ENCODE results near the gene WNT9A. TPM values are rescaled to one million over a fixed set of nuclear protein-coding genes. Genes with fewer than 3 reads are reported as not detected.
"Not testable (repeated sequence)": the region's sequence is repeated elsewhere in the genome, so short reads cannot be mapped to it uniquely, and the experiment has no call there.

Gene WNT9A, protein sequence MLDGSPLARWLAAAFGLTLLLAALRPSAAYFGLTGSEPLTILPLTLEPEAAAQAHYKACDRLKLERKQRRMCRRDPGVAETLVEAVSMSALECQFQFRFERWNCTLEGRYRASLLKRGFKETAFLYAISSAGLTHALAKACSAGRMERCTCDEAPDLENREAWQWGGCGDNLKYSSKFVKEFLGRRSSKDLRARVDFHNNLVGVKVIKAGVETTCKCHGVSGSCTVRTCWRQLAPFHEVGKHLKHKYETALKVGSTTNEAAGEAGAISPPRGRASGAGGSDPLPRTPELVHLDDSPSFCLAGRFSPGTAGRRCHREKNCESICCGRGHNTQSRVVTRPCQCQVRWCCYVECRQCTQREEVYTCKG
- total RNA-seq, result 4.1 and 4.9 TPM in 2 replicates

DNA sequence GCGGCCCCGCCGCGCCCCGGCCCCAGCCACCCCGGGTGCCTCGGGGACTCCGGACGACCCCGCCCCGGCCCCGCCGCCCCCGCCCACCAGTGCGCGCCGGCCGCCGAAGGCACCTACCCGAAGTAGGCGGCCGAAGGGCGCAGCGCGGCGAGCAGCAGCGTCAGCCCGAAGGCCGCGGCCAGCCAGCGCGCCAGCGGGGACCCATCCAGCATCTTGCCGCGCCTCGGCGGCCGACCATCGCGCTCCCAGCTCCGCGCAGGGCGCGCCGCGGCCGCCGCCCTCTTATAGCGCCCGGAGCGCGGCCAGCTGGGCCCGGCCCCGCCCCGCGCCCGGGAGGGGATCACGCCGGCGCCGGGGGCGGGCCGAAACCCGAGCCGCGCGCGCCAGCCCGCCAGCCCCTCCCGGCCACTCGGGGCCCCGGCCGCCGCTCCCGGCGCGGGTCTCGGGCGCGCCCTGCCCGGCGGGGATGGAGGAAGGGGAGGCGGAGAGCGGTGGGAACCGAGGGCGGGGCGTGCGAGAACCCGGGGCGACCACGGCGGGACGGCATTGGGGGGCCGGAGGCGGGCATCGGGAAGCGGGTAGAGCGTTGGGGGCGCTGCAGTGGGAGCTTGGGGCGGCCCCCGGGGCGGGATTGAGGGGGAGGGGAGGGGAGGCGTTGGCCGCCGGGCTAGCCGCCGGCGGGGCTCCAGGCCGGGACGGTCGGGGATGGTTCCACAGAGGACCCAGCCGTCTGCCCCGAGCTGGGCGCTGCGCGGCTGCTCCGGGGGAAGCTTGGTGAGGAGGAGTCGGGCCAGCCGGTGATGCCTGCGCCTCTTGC lies at the start of gene WNT9A:
TSS of gene WNT9A (minus strand) at position 257 of the 817 bp plus-strand sequence. CDS start at position 212, 45 bp downstream.
- DNase-seq (ENCODE audit: low read depth, low spot score), result no peak

DNA sequence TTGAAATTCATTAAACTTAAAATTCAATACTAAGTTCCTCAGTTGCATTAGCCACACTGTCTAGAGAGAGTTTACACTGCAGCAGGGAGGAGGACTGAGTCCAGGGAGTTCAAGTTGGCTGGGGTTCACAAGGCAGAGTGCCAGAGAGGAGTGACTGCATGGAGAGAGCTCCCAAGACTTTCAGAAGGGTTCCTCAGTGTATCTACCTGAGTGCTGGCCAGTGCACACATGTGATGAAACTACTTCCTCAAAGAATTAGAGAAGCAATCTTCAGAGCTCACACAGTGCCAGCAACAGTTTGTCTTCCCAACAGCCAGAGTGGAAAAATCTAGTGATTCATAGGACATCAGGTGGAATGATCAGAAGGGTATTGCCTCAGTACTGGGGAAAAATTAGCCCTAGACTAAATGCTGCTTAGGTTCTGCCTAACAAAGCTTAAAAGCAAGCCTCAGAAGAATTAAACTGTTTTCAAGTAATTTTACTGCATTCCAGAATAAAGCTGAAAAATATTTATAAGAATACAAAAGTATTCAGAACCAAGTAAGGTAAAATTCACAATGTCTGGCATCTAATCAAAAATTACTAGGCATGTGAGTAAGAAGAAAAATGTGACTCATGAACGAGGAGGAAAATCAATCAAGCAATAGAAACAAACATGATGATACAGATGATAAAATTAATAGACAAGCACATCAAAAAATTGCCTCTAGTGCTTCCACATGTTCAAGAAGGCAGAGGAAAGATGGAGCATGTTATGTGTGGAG lies 48.6 kb upstream of the WNT9A start:
- DNase-seq (ENCODE audit: low read depth, low spot score), result no peak

DNA sequence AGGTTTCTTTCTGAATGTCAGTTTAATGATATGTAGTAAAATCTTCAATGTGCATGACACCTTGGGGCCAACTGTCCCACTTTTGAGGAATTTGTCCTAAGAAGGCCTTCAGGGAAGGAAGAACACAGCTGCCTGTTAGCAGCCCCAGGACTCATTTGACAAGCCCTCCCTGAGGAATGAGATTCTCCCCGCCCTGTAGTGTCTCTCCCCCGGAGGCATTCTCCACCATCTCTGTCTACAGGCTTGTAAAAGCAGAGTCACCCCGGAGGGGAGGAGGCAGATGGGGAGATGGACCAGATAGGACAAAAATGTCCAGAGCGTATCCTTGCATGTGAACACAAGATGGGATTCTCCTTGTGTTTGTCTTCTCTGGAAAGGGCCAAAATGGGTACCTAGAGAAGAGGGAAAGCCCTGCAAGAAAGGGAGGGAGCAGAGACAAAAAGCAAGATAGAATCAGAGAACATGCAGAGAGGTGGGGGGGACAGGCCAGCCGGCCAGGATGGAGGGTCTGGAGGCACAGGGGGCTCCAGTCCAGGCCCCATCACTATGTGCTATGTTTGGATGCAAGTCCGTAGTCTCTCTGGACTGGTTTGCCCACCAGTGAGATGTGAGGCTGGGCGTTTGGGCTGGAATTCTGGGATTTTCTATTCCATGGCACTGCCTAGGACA lies 47.0 kb upstream of the WNT9A start:
- no peak for DNase-seq (ENCODE audit: low read depth, low spot score)

DNA sequence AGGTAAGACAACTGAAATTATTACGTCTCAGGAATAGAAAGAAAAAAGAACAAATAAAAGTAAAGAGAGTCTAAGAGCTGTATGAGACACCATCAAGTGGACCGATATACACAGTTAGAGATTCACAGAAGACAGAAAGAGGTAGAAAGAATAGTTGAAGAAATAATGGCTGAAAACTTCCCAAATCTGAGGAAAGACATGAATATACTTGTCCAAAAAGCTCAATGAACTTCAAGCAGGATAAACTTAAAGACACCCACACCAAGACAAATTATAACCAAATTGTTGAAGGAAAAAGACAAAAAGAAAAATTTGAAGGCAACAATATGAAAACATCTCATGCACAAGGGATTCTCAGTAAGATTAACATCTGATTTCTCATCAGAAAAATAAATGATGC lies 39.4 kb upstream of the WNT9A start:
- no peak for DNase-seq (ENCODE audit: low read depth, low spot score)

DNA sequence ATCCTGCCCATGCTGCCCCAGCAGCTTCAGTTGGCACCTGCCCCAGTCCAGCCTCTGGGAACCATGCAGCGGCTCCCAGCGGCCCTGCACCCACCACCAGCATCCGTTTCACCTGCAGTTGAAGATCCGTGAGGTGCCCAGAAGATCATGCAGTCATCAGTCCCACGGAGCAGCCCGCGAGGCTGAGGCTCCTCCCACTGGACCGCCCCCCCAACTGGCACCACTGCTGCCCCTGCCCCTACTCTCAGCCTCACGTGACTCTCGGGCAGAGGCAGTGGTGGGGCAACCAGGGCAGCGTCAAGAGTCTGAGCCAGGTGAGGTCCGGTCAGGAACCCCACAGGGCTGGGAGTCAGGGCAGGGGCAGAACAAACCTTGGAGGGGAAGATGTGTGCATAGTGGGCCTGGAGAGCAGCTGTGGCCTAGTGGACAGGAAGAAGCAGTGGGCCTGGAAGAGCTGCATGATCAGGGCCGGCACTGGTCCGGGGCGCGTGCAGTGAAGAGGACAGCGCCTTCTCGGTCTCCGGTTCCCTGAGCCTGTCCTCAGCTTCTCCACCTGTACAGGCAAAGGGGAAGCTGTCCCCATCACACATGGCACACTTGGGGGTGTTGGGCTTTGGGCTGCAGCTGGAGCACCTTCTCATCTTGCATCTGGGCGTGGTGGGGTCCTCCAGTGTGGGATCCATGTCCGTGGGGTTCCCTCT lies 28.0 kb upstream of the WNT9A start:
- DNase-seq (ENCODE audit: low read depth, low spot score), result not testable (repeated sequence)

DNA sequence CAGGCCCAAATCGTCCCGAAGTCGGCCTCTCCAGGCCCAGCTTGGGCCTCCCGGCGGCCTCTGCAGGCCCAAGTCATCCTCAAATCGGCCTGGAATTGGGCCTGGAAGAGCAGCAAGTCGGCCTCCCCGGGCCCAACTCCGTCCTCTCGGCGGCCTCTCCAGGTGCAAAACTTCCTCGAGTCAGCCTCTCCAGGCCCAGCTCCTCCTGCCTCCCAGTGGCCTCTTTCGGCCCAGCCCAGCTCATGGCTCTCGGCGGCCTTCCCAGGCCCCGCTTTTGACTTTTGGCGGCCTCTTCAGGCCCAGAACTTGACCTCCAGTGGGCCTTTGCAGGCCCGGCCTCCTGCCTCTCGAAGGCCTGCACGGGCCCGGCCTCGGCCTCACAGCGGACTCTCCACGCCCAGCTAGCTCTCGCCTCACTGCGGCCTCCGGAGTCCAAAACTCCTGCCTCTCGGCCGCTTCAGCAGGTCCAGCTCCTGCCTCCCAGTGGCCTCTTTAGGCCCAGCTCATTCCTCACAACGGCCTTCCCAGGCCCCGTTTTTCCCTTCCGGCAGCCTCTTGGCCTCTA lies 26.1 kb upstream of the WNT9A start:
- DNase-seq (ENCODE audit: low read depth, low spot score), result not testable (repeated sequence)

DNA sequence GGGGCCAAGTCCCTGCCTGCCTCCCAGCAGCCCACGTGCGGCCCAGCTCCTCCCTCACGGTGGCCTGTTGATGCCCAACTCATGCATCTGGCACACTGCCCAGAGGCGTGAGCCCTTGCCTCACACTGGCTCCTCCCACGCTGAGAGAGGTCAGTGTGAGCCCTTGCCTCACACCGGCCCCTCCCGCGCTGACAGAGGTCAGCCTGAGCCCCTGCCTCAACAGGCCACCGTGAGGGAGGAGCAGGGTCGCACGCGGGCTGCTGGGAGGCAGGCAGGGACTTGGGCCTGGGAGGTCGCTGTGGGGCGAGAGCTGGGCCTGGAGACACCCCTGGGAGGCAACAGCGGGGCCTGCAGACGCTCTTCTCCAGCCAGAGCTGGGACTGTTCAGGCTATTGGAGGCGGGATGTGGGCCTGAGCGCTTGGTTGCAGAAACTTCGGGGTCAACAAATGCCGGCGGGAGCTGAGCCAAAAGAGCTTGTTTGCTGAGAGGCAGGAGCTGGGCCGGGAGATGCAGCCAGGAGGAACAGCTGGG lies 25.2 kb upstream of the WNT9A start:
- DNase-seq (ENCODE audit: low read depth, low spot score), result not testable (repeated sequence)

DNA sequence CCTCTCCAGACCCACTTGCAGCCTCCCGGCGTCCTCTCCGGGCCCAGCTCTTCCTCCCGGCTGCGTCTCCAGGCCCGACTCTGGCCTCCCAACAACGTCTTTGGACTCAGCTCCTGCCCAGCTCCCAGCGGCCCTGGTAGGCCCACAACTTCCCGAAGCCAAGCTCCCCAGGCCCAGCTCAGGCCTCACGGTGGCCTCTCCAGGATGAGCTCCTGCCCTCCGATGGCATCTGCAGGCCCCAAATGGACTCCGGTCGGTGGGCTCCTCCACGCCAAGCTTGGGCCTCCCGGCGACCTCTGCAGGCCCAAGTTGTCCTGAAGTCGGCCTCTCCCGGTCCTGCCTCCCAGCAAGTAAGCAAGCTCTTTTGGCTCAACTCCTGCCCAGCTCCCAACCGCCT lies 24.5 kb upstream of the WNT9A start:
- DNase-seq (ENCODE audit: low read depth, low spot score), result not testable (repeated sequence)

DNA sequence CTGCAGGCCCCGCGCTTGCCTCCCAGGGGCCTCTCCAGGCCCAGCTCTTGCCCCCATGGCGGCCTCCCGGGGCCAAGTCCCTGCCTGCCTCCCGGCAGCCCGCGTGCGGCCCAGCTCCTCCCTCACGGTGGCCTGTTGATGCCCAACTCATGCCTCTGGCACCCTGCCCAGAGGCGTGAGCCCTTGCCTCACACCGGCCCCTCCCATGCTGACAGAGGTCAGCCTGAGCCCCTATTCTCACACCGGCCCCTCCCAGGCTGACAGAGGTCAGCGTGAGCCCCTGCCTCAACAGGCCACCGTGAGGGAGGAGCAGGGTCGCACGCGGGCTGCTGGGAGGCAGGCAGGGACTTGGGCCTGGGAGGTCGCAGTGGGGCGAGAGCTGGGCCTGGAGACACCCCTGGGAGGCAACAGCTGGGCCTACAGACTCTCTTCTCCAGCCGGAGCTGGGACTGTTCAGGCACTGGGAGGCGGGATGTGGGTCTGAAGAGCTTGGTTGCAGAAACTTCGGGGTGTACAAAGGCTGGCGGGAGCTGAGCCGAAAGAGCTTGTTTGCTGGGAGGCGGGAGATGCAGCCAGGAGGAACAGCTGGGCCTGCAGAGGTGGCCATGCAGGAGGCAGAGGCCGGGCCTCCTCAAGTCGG lies 24.0 kb upstream of the WNT9A start:
- not testable (repeated sequence) for DNase-seq (ENCODE audit: low read depth, low spot score)

DNA sequence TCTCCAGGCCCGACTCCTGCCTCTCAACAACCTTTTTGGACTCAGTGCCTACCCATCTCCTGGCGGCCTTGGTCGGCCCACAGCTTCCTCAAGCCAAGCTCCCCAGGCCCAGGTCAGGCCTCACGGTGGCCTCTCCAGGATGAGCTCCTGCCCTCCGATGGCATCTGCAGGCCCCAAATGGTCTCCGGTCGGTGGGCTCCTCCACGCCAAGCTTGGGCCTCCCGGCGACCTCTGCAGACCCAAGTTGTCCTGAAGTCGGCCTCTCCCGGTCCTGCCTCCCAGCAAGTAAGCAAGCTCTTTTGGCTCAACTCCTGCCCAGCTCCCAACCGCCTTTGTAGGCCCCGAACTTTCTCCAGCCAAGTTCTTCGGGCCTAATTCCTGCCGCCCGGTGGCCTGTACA lies 23.5 kb upstream of the WNT9A start:
- DNase-seq (ENCODE audit: low read depth, low spot score), result not testable (repeated sequence)

DNA sequence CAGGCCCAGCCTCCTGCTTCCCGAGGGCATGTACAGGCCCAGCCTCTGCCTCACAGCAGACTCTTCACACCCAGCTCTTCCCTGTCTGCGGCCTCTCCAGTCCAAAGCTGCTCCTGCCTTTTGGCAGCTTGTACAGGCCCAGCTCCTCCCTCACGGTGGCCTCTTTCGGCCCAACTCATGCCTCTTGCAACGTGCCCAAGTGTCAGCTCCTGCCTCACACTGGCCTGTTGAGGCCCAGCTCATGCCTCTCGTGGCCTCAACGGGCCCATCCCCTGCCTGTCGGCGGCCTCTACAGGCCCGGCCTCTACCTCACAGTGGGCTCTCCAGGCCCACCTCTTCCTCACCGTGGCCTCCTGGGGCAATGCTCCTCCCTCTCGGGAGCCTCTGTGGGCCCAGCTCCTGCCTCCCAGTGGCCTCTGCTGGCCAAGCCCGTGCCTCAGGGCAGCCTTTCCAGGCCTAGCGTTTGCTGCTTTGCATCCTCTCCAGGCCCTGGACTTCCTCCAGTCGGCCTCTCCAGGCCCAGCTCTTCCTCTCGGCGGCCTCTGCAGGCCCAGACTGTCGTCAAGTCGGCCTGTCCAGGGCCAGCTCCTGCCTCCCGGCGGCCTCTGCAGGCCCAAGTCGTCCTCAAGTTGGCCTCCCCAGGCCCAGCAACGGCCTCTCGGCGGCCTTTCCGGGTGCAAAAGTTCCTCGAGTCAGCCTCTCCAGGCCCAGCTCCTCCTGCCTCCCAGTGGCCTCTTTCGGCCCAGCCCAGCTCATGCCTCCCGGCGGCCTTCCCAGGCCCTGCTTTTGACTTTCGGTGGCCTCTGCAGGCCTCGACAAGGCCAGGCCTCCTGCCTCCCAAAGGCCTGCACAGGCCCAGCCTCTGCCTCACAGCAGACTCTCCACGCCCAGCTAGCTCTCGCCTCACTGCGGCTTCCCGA lies 22.6 kb upstream of the WNT9A start:
- not testable (repeated sequence) for DNase-seq (ENCODE audit: low read depth, low spot score)

DNA sequence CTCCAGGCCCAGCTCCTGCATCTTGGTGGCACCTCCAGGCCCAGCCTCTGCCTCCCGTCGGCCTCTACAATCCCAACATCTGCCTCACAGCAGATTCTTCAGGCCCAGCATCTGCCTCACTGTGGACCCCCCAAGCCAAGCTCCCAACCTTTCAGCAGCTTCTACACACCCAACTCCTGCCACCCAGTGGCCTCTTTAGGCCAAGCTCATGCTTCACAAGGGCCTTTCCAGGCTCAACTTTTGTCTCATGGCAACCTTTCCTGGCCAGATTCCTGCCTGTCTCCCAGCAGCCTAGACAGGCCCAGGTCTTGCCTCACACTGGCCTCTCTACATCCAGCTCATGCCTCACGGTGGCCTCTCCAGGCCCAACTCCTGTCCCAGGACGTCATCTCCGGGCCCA lies 20.1 kb upstream of the WNT9A start:
- not testable (repeated sequence) for DNase-seq (ENCODE audit: low read depth, low spot score)

DNA sequence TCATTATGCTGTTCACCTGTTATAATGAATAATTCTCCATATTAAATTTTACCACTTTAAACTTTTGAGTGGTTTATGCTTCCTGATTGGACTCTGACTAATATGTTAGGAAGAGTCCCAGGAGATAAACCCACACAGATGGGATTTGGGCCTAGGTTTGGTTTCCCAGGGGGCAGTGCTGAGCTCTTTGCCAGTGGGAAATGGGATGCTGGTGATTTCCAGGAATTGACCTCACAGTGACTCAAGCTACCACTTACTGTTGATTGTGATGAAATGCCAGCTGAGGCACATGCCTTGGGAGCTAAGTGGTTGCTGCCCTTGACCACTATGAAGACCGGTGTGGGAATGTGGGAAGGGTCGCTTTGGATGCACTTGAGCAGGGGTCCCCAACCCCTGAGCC lies 19.0 kb upstream of the WNT9A start:
- not testable (repeated sequence) for DNase-seq (ENCODE audit: low read depth, low spot score)

DNA sequence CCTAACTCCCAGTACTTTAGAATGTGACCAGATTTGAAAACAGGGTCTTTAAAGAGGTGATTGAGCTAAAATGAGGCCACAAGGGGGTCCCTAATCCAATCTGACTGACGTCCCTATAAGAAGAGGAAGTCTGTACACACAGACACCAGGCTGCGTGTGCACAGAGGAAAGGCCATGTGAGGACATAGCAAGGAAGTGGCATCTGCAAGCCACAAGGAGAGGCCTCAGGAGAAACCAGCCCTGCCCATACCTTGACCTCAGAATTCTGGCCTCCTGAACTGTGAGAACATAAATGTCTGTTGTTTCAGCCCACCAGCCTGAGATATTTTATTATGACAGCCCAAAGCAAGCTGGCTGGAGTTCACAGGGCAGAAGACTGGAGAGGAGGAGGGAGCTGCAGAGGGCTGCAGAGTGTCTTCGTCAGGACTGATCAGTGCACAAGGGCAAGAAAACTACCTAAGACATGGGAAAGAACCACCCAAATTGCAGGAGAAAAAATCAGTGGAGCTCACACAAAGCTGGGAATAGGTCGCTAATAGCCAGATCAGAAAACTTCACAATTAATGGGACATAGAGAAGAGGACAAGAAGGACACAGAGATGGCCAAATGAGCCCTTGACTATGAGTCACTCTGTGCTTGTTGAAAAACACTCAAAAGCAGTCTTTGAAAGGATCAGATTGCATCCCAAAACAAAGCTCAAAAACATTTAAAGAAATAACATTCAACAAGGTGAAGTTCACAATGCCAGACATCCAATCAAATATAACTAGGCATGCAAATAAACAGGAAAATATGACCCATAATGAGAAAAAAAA lies 14.1 kb upstream of the WNT9A start:
- no peak for DNase-seq (ENCODE audit: low read depth, low spot score)

DNA sequence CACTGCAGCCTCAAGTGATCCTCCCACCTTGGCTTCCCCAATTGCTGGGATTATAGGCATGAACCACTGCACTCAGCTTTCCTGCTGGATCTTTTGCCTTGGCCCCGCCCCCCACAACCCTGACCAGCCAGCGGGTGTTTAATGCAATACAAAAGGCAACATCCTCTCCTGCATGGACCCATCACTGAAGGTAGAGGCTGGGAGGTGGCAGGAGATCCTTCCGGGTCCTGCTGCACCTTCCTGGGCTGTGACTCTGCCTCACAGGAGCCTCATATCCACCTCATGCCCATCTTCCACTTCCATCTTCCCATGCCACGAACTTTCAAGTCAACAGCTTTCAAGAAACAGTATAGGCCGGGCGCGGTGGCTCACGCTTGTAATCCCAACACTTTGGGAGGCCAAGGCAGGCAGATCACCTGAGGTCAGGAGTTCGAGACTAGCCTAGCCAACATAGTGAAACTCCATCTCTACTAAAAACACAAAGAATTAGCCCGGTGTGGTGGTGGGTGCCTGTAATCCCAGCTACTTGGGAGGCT lies 11.7 kb upstream of the WNT9A start:
- no peak for DNase-seq (ENCODE audit: low read depth, low spot score)

DNA sequence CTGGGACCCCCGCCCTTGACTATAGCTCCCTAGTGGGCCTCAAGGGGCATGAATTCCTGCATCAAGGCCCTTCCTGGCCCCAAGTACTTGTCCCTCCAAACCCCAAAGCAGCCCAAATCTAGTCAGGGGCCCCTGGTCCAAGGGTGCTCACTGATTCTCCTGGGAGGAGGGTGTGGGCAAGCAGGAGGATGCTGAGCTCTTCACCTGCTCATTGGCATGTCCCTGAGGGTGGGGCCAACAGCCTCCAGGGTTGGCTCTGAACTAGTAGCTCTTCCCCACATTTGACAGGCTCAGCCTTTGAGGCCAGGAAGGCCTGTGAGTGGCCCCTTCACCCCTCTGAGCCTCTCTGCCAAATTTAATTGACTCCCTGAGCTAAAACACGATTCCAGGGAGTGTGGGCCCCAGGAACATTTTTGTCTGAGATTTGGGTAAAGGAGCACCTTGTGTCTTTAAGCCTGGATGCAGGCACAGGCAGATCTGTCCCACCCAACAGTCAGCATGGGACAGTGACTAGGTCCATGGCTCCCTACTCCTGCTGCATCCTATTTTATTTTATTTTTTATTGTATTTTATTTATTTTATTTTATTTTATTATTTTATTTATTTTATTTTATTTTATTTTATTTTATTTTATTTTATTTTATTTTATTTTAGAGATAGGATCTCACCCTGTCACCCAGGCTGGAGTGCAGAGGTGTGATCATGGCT lies 11.0 kb upstream of the WNT9A start:
- DNase-seq (ENCODE audit: low read depth, low spot score), result no peak

DNA sequence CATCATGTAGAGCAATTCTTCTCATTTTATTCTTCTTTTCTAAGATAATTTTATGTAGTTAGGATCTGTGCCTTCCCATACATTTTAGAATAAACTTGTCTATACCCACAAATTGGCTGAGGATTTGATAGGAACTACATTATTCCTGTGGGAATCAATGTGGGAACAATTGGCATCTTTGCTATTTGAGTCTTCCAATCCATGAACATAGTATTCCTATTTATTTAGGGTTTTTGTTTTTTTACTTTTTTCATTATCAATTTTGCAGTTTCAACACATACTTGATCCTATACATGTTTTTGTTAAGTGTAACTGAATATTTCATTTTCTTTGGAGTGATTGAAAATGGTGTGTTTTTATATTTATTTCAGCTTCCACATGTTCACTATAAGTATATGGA lies 8.1 kb upstream of the WNT9A start:
- DNase-seq (ENCODE audit: low read depth, low spot score), result no peak

Measured in pulmonary artery endothelial cell (primary cell).